Vagina (tissue), 2 donors: ENCODE results near the gene RYR2. TPM values are rescaled to one million over a fixed set of nuclear protein-coding genes. Genes with fewer than 3 reads are reported as not detected.

Experiments
- DNase-seq, 2 donors: peaks; one replicate each; pipeline ENCODE4 v3.0.0-alpha.2; 2017; ENCODE audit errors: extremely low spot score in 2 of 2
- H3K27ac ChIP-seq: fragments of 200-600 bp; sonication (generic); one replicate; pipeline ENCODE4 v1.5.1; 2019
- H3K27me3 ChIP-seq: fragments of 200-600 bp; sonication (generic); one replicate; pipeline ENCODE4 v1.5.1; 2019
- H3K36me3 ChIP-seq, 2 donors: fragments of 200-600 bp; sonication (generic); one replicate each; pipeline ENCODE4 v1.5.1; 2017 to 2019
- H3K4me1 ChIP-seq: fragments of 200-600 bp; sonication (generic); one replicate; pipeline ENCODE4 v1.5.1; 2019
- H3K4me3 ChIP-seq, 2 donors: fragments of 200-600 bp; sonication (generic); 1 replicate in 1 of 2; 2 replicates in 1 of 2; pipeline ENCODE4 v1.5.1; 2016 to 2019
- H3K9me3 ChIP-seq: fragments of 200-600 bp; sonication (generic); one replicate; pipeline ENCODE4 v1.5.1; 2019
- CTCF ChIP-seq, 3 experiments: fragments of 450-650 bp in 2 of 3; fragments of 200-600 bp in 1 of 3; sonication (generic) in 1 of 3; IDR thresholded peaks; one replicate each; pipeline ENCODE4 v1.5.1; 2017 to 2019; ENCODE audit warnings: antibody characterized with exemption in 3 of 3, mild to moderate bottlenecking in 2 of 3, moderate library complexity in 2 of 3
- POLR2A ChIP-seq, 2 donors: fragments of 450-650 bp; IDR thresholded peaks; one replicate each; pipeline ENCODE4 v1.6.1; 2017; ENCODE audit warnings: antibody characterized with exemption in 2 of 2, mild to moderate bottlenecking in 2 of 2, moderate library complexity in 2 of 2
- POLR2AphosphoS5 ChIP-seq, 2 donors: sonication (generic); formaldehyde crosslinking; IDR thresholded peaks; one replicate each; pipeline ENCODE4 v1.9.0; 2017; ENCODE audit warnings: antibody characterized with exemption in 2 of 2, mild to moderate bottlenecking in 2 of 2, low read depth in 1 of 2; ENCODE audit not compliant: insufficient read depth in 1 of 2
- intact Hi-C: fragments of 100-400 bp; cut with DNase I; formaldehyde crosslinking; loops from one replicate; pipeline ENCODE4 v1.15.1; 2023
- total RNA-seq: library from RNA; depleted of rRNA; stranded (reverse); fragments of >200 nt; gene quantifications from one replicate; pipeline ENCODE4 v1.2.3, GENCODE V29; 2016

The RYR2 gene
- total RNA-seq, 1 donor from 2014 or later = 1.5 TPM

GRCh38 chr1:237154157-237154556 lies 112.2 kb downstream of the RYR2 start:
- Histone ChIP-seq H3K4me1 (no peaks in the 10 kb centered on the region), H3K27ac (no peak overlapping the region), H3K4me3 (no peak overlapping the region), H3K9me3 (no peaks in the 10 kb centered on the region), H3K36me3 (no peaks in the 10 kb centered on the region), H3K27me3 (no peaks in the 10 kb centered on the region)
- intact Hi-C loops = no loop called here
- no peak for DNase-seq
- TF ChIP-seq CTCF (IDR thresholded peaks at IDR 0.05) (no peak), POLR2A (IDR thresholded peaks at IDR 0.05) (no peak), POLR2AphosphoS5 (IDR thresholded peaks at IDR 0.05; ENCODE audit: insufficient read depth in 1 of 2, low read depth in 1 of 2) (no peak)

- intact Hi-C loops = no loop called here
- Histone ChIP-seq H3K27me3 (no peaks in the 10 kb centered on the region), H3K27ac (no peak overlapping the region), H3K4me3 (no peak overlapping the region), H3K36me3 (no peaks in the 10 kb centered on the region), H3K4me1 (no peaks in the 10 kb centered on the region), H3K9me3 (no peaks in the 10 kb centered on the region)
- no peak for DNase-seq
- TF ChIP-seq POLR2AphosphoS5 (IDR thresholded peaks at IDR 0.05; ENCODE audit: insufficient read depth in 1 of 2, low read depth in 1 of 2) (no peak), POLR2A (IDR thresholded peaks at IDR 0.05) (no peak), CTCF (IDR thresholded peaks at IDR 0.05) (no peak)
Observed at GRCh38 chr1:237164406-237165352, 122.7 kb downstream of the RYR2 start.

GRCh38 chr1:237166086-237166485 lies 124.1 kb downstream of the RYR2 start:
- Histone ChIP-seq H3K36me3 (no peaks in the 10 kb centered on the region), H3K27me3 (no peaks in the 10 kb centered on the region), H3K4me1 (no peaks in the 10 kb centered on the region), H3K9me3 (no peaks in the 10 kb centered on the region), H3K27ac (no peak overlapping the region), H3K4me3 (no peak overlapping the region)
- no peak for DNase-seq
- TF ChIP-seq POLR2A (IDR thresholded peaks at IDR 0.05) = no peak
- no peak for TF ChIP-seq POLR2AphosphoS5 (IDR thresholded peaks at IDR 0.05; ENCODE audit: insufficient read depth in 1 of 2, low read depth in 1 of 2)
- no peak for TF ChIP-seq CTCF (IDR thresholded peaks at IDR 0.05)
- intact Hi-C loops = no loop called here

GRCh38 chr1:237166593-237167101 lies 124.7 kb downstream of the RYR2 start:
- no peak for DNase-seq
- Histone ChIP-seq H3K4me3 (no peak overlapping the region), H3K27ac (no peak overlapping the region), H3K4me1 (no peaks in the 10 kb centered on the region), H3K9me3 (no peaks in the 10 kb centered on the region), H3K27me3 (no peaks in the 10 kb centered on the region), H3K36me3 (no peaks in the 10 kb centered on the region)
- intact Hi-C loops = no loop called here
- TF ChIP-seq CTCF (IDR thresholded peaks at IDR 0.05) (no peak), POLR2AphosphoS5 (IDR thresholded peaks at IDR 0.05; ENCODE audit: insufficient read depth in 1 of 2, low read depth in 1 of 2) (no peak), POLR2A (IDR thresholded peaks at IDR 0.05) (no peak)

GRCh38 chr1:237170149-237170548 lies 128.2 kb downstream of the RYR2 start:
- Histone ChIP-seq H3K27ac (no peak overlapping the region), H3K4me1 (no peaks in the 10 kb centered on the region), H3K36me3 (no peaks in the 10 kb centered on the region), H3K9me3 (no peaks in the 10 kb centered on the region), H3K4me3 (no peak overlapping the region), H3K27me3 (no peaks in the 10 kb centered on the region)
- DNase-seq = no peak
- intact Hi-C loops = no loop called here
- no peak for TF ChIP-seq POLR2A (IDR thresholded peaks at IDR 0.05)
- no peak for TF ChIP-seq CTCF (IDR thresholded peaks at IDR 0.05)
- no peak for TF ChIP-seq POLR2AphosphoS5 (IDR thresholded peaks at IDR 0.05; ENCODE audit: insufficient read depth in 1 of 2, low read depth in 1 of 2)
